GM13976 (cell line): ENCODE data around the gene SLC31A1.

Source experiments
- DNase-seq: peaks from one replicate; pipeline ENCODE4 v3.0.0; 2012; ENCODE audit warnings: low spot score
- in situ Hi-C: fragments of 300-500 bp; cut with MboI; formaldehyde crosslinking; loops from one replicate; pipeline ENCODE4 v1.12.0; 2022; ENCODE audit warnings: low sequenced_read_pairs, mixed read lengths, inconsistent platforms; ENCODE audit not compliant: unreplicated experiment
- TF ChIP-seq, protein P1 (sequence below): IDR thresholded peaks from 2 replicates; pipeline ENCODE4 v1.5.1; 2012; ENCODE audit warnings: borderline replicate concordance, mild to moderate bottlenecking; ENCODE audit not compliant: insufficient read depth; ENCODE audit errors: extremely low read depth, missing control alignments, control extremely low read depth

SLC31A1 gene

DNA sequence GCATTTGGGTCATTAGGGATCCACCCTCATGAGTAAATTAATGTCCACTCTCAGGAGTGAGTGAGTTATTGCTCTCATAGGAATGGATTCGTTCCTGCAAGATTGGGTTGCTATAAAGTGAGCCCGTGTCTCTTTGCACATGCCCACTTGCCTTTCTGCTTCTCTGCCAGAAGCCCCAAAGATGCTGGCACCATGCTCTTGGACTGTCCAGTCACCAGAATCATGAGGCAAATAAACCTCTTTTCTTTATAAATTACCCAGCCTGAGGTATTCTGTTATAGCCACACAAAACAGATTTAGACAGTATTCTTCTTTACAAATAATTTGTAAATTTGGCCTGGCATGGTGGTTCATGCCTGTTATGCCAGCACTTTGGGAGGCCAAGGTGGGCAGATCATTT is 29.5 kb downstream of the SLC31A1 start:
- no peak for DNase-seq
- in situ Hi-C loops = no loop called here
- TF ChIP-seq, protein P1, sequence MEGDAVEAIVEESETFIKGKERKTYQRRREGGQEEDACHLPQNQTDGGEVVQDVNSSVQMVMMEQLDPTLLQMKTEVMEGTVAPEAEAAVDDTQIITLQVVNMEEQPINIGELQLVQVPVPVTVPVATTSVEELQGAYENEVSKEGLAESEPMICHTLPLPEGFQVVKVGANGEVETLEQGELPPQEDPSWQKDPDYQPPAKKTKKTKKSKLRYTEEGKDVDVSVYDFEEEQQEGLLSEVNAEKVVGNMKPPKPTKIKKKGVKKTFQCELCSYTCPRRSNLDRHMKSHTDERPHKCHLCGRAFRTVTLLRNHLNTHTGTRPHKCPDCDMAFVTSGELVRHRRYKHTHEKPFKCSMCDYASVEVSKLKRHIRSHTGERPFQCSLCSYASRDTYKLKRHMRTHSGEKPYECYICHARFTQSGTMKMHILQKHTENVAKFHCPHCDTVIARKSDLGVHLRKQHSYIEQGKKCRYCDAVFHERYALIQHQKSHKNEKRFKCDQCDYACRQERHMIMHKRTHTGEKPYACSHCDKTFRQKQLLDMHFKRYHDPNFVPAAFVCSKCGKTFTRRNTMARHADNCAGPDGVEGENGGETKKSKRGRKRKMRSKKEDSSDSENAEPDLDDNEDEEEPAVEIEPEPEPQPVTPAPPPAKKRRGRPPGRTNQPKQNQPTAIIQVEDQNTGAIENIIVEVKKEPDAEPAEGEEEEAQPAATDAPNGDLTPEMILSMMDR = no peak

DNA sequence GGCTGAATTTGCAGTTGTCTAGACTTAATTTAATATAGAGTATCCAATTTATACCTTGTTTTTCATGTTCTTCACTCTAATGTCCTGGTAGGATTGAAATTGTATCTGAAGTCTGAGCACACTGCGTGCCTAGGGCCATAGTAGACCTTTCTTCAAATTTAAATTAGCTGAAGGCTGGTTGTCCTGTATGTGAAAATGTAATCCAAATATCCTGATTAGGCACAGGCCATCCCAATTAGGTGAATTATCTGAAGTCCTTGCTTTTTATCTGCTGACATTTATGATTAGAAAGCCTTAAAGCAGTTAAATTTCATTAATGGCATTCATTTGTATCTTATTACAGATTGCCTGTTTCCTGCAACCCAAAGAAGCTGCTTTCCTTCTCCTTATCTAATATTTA is 33.6 kb downstream of the SLC31A1 start:
- TF ChIP-seq, protein P1 = no peak
- in situ Hi-C loops = no loop called here
- DNase-seq = no peak

DNA sequence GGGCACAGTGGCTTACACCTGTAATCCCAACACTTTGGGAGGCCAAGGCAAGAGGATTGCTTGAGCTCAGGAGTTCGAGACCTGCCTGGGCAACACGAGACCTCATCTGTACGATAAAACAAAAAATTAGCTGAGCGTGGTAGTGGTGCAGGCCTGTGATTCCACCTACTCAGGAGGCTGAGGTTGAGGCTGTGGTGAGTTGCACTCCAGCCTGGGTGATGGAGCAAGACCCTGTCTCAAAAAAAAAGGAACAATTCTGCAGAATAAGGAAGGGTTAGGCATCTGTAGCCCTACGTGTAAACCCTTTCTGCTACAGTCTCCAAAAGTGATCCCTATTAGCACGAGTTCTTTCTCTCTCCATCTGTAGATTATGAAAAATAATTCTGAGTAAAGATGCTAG is 34.1 kb downstream of the SLC31A1 start:
- TF ChIP-seq, protein P1 = no peak
- in situ Hi-C loops = no loop called here
- DNase-seq = no peak

DNA sequence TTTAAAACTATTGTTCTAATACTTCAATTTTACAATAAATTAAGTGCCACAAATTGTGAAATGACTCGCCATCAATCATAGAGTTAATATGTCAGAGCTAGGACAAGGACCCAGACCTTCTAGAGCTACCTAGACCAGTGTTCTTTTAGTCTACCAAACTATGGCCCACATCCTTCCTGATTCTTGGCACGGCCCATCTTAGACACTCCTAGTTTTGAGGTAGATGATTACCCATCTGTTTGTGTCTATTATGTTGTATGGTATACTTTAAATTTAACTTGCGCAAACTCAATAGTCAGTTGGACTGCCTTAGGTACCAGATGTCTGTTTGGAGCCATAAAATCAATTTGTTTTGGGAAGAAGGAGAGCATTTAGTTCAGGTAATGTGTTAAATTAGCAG is 36.5 kb downstream of the SLC31A1 start:
- DNase-seq = no peak
- in situ Hi-C loops = no loop called here
- TF ChIP-seq, protein P1 = no peak

DNA sequence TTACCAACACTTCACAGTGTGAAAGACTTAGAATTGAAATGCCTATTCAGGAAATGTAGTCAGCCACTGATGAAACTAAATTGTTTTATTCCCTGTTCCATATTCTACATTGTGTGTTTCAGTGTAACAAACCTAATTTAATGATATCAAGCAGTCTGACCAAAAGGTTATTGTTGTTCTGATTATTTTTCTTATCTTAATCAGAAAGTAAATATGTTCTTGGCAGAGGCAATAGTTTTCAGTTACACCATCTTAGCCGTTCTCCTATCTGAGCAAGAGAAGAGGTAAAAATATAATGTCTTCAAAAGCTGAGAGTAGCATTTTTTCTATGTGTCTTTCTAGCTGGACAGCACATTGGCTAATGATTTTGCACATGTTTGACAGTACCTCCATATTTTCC is 36.9 kb downstream of the SLC31A1 start:
- DNase-seq = no peak
- TF ChIP-seq, protein P1 = no peak
- in situ Hi-C loops = no loop called here

DNA sequence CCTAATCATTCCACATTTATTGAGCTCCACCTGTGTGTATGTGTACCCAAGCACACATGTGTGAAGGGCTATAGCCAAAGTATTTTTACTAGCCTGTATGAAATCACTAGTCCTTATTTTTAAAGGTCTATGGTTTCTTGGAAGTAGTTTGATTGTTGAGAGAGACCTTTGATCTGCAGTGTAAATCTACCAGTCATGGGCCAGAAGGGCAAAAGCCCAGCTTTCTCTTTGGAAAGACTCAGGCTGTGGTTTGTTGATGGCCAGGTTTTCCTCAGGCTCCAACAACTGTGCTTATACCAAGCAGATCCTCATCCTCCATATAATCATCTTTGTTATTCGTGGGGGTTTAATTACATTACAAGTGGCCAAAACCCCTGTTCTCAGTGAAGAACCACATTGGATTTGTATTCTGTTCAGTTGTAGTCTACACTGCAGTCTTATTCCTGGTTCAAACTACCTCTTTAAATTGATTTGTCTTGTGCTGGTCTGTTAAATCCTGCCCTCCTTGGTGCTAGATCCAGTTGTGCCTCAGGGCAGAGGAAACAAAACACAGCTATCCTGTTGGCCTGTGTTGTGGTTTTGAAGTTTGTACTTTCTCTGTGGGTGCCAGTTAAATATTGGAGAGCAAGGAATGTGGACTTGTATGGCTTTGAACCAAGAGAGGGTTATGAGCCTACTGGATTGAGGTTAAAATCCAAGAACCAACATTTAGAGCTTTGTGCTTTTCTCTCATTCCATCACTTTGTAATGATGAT is 40.8 kb downstream of the SLC31A1 start:
- DNase-seq = no peak
- TF ChIP-seq, protein P1 = no peak
- in situ Hi-C loops = no loop called here
